ENCODE results near the gene BDNF. TPM values are rescaled to one million over a fixed set of nuclear protein-coding genes. Genes with fewer than 3 reads are reported as not detected.
A peak's percentile ranks its signal among the peaks of the same experiment; 100 is the strongest.
"Not testable (repeated sequence)": the region's sequence is repeated elsewhere in the genome, so short reads cannot be mapped to it uniquely, and the experiment has no call there.

The BDNF gene
- total RNA-seq (2021) (5.4 TPM in 2 replicates), Bru-seq, nascent RNA (percentile 86 among the genes with signal in this experiment), BruChase-seq, experiment 1, labeled RNA remaining after a 2-hour chase (percentile 87 among the genes with signal in this experiment), BruChase-seq, experiment 2, labeled RNA remaining after a 6-hour chase (percentile 64 among the genes with signal in this experiment)
- long read RNA-seq, full-length matches to known transcripts = 5 of 5 reads
- long read RNA-seq, partial matches to known transcripts = 0 of 5 reads
- long read RNA-seq, other reads (novel, unspliced or antisense) = 0 of 5 reads

DNA sequence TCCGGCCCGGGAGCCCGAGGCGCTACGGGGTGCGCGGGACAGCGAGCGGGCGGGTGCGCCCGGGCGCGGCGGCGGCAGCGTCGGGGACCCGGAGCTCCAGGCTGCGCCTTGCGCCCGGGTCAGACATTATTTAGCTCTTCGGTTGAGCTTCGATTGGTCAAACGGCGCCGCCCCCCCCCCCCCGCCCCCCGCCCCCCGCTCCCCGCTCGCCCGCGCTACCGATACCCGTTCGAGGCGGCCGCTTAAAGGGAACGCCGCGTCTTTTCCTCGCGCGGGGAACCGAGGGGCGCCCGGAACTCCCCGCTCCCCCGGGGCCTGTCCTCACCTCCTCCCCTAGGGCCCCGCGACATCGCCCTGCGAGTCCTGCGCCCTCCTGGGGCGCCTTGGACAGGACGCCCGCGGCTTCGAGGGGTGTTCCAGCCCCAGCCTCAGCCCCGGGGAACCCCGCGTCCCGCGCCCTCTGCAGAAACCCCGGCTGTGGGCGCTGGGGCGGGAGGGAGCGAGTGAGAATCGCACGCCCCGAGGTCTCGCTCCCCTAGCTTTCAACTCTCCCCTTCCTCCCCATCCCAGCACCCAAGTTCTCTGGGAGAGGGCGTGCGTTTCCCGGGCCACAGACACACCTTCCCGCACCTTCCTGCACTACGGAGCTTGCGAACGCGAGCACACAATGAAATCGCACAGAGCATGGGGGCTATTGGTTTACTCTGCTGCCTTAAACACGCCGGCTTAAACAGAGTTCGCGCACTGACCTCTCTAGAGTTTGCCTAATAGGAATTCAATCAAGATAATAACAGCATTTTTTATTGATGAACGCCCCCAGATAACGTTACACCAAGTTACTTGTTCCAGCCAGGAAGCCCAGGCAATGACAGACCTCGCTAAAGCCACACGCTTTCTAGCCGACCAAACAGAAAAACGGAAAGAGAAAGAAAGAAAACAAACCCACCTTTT lies at the start of gene BDNF:
BDNF (minus strand) TSS at position 105 of the 951 bp plus-strand sequence. CDS start 41,891 bp downstream, outside the sequence.
- 0 out of 2 replicates have a peak, but pooled peaks have one; percentile 69 for TF ChIP-seq EZH2 (IDR thresholded peaks at IDR 0.05; ENCODE audit: low read depth)
- TF ChIP-seq, protein P1, sequence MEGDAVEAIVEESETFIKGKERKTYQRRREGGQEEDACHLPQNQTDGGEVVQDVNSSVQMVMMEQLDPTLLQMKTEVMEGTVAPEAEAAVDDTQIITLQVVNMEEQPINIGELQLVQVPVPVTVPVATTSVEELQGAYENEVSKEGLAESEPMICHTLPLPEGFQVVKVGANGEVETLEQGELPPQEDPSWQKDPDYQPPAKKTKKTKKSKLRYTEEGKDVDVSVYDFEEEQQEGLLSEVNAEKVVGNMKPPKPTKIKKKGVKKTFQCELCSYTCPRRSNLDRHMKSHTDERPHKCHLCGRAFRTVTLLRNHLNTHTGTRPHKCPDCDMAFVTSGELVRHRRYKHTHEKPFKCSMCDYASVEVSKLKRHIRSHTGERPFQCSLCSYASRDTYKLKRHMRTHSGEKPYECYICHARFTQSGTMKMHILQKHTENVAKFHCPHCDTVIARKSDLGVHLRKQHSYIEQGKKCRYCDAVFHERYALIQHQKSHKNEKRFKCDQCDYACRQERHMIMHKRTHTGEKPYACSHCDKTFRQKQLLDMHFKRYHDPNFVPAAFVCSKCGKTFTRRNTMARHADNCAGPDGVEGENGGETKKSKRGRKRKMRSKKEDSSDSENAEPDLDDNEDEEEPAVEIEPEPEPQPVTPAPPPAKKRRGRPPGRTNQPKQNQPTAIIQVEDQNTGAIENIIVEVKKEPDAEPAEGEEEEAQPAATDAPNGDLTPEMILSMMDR (conservative IDR thresholded peaks at IDR 0.05) = no peak
- 0 out of 2 replicates have a peak, but pooled peaks cover 2% of the 10 kb centered on the region for H4K20me1 ChIP-seq (ENCODE audit: insufficient read depth)
- peak in 1 of 2 experiments; percentile 45 for DNase-seq
- H3K9me3 ChIP-seq (ENCODE audit: insufficient read depth, low read depth) = no peaks in the 10 kb centered on the region
- H3K27me3 ChIP-seq (ENCODE audit: insufficient read depth, low read depth) = peaks cover 33% of the 10 kb centered on the region
- H3K9me2 ChIP-seq (ENCODE audit: insufficient read depth) = 0 out of 2 replicates have a peak, but pooled peaks cover 3% of the 10 kb centered on the region
- no peaks in the 10 kb centered on the region for H3K79me2 ChIP-seq (ENCODE audit: low read depth)
- no peaks in the 10 kb centered on the region for H3F3A ChIP-seq (ENCODE audit: insufficient read depth, low read depth)
- H3K4me1 ChIP-seq (replicated peaks; ENCODE audit: insufficient read depth) = peaks cover 23% of the 10 kb centered on the region
- H3K27ac ChIP-seq = no peak within 1 kb of the TSS
- H3K36me3 ChIP-seq (ENCODE audit: low read depth) = no peaks in the 10 kb centered on the region
- ChIA-PET POLR2A (ENCODE audit: unreplicated experiment) (interaction anchor here (0.5 to 0.8 kb wide), 6 partner anchors 173 to 1629 kb away, joined by 3 to 27 read pairs (median 4); no protein-coding TSS in a partner anchor), CTCF (interaction anchor here (0.6 to 1.1 kb wide), 3 partner anchors 345 to 1628 kb away, joined by 3 to 25 read pairs (median 5); no protein-coding TSS in a partner anchor)
- peak within 1 kb of the TSS; percentile 91 for H3K4me2 ChIP-seq
- intact Hi-C loops (cut with micrococcal nuclease; ENCODE audit: unreplicated experiment) = loop anchor here (2.0 to 5.0 kb wide), 4 partner anchors 232 to 1457 kb away; no protein-coding TSS in a partner anchor
- H3K4me3 ChIP-seq = peak within 1 kb of the TSS; percentile 64
- no TSS peak for BruUV-seq (replicated peaks)
- peak within 1 kb of the TSS; percentile 91 for H2AFZ ChIP-seq

- Histone ChIP-seq H3K4me1 (replicated peaks; ENCODE audit: insufficient read depth) (no peaks in the 10 kb centered on the region), H4K20me1 (ENCODE audit: insufficient read depth) (no peaks in the 10 kb centered on the region), H3K36me3 (ENCODE audit: low read depth) (no peaks in the 10 kb centered on the region), H3K4me3 (no peak overlapping the region), H3F3A (ENCODE audit: insufficient read depth, low read depth) (no peaks in the 10 kb centered on the region), H3K79me2 (ENCODE audit: low read depth) (no peaks in the 10 kb centered on the region), H3K4me2 (no peak overlapping the region), H3K9me3 (ENCODE audit: insufficient read depth, low read depth) (no peaks in the 10 kb centered on the region), H3K27me3 (ENCODE audit: insufficient read depth, low read depth) (no peaks in the 10 kb centered on the region), H3K9me2 (ENCODE audit: insufficient read depth) (no peaks in the 10 kb centered on the region), H3K27ac (no peak overlapping the region), H2AFZ (no peak overlapping the region)
- ChIA-PET CTCF (no interaction called here), POLR2A (ENCODE audit: unreplicated experiment) (interaction anchor here (0.6 kb wide), 1 partner anchor 256 kb away, joined by 5 read pairs; no protein-coding TSS in a partner anchor)
- DNase-seq = no peak
- intact Hi-C loops (cut with micrococcal nuclease; ENCODE audit: unreplicated experiment) = no loop called here
- TF ChIP-seq, protein P1 (conservative IDR thresholded peaks at IDR 0.05) = no peak
- no peak for TF ChIP-seq EZH2 (IDR thresholded peaks at IDR 0.05; ENCODE audit: low read depth)
- no TSS peak for BruUV-seq (replicated peaks)
These were observed 40.2 kb upstream of the BDNF start for GRCh38 chr11:27740362-27741013.

DNA sequence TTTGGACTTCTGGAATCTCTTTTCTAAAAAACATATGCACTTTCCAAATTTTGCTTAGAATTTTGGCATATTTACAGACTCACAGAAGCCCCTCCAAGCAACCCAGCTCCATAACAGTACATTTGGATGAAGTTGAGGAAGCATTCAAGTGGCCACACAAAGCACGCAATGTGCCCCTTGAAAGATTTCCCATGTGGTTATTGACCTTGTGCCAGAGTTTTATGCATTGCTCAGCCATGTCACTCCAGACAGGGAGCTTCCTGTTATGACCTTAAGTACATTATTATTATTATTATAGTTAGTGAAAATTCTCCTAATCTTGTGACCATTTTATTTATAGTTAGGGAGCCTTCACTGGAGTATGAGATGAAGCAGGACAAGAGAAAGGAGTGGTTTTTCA lies 35.0 kb upstream of the BDNF start:
- no peaks in the 10 kb centered on the region for H3K27me3 ChIP-seq (ENCODE audit: insufficient read depth, low read depth)
- no TSS peak for BruUV-seq (replicated peaks)
- TF ChIP-seq EZH2 (IDR thresholded peaks at IDR 0.05; ENCODE audit: low read depth) = no peak
- TF ChIP-seq, protein P1 (conservative IDR thresholded peaks at IDR 0.05) = no peak
- intact Hi-C loops (cut with micrococcal nuclease; ENCODE audit: unreplicated experiment) = no loop called here
- H3K9me2 ChIP-seq (ENCODE audit: insufficient read depth) = peaks cover 6% of the 10 kb centered on the region; the same call in 1 of the 2 replicates
- CTCF ChIA-PET = no interaction called here
- H3K4me2 ChIP-seq = no peak overlapping the region
- H3K79me2 ChIP-seq (ENCODE audit: low read depth) = no peaks in the 10 kb centered on the region
- no peak overlapping the region for H3K27ac ChIP-seq
- H2AFZ ChIP-seq = no peak overlapping the region
- POLR2A ChIA-PET (ENCODE audit: unreplicated experiment) = interaction anchor here (0.6 kb wide), 1 partner anchor 1157 kb away, joined by 9 read pairs; no protein-coding TSS in a partner anchor
- DNase-seq = no peak
- H3F3A ChIP-seq (ENCODE audit: insufficient read depth, low read depth) = no peaks in the 10 kb centered on the region
- no peaks in the 10 kb centered on the region for H3K36me3 ChIP-seq (ENCODE audit: low read depth)
- no peaks in the 10 kb centered on the region for H3K4me1 ChIP-seq (replicated peaks; ENCODE audit: insufficient read depth)
- no peaks in the 10 kb centered on the region for H4K20me1 ChIP-seq (ENCODE audit: insufficient read depth)
- no peaks in the 10 kb centered on the region for H3K9me3 ChIP-seq (ENCODE audit: insufficient read depth, low read depth)
- no peak overlapping the region for H3K4me3 ChIP-seq

- POLR2A ChIA-PET (ENCODE audit: unreplicated experiment) = interaction anchor here (0.5 to 0.6 kb wide), 2 partner anchors 652 to 771 kb away, joined by 3 read pairs; no protein-coding TSS in a partner anchor
- H2AFZ ChIP-seq; CTCF ChIA-PET; BruUV-seq (replicated peaks); H3K27me3 ChIP-seq (ENCODE audit: insufficient read depth, low read depth); DNase-seq; intact Hi-C loops (cut with micrococcal nuclease; ENCODE audit: unreplicated experiment); H3K4me2 ChIP-seq; H4K20me1 ChIP-seq (ENCODE audit: insufficient read depth); H3K9me3 ChIP-seq (ENCODE audit: insufficient read depth, low read depth); H3K4me3 ChIP-seq; H3K79me2 ChIP-seq (ENCODE audit: low read depth); H3K36me3 ChIP-seq (ENCODE audit: low read depth); H3K9me2 ChIP-seq (ENCODE audit: insufficient read depth); H3F3A ChIP-seq (ENCODE audit: insufficient read depth, low read depth); H3K4me1 ChIP-seq (replicated peaks; ENCODE audit: insufficient read depth); H3K27ac ChIP-seq: not testable (repeated sequence)
These were observed 31.5 kb upstream of the BDNF start for GRCh38 chr11:27731803-27732202.

Data from PC-9 (cell line).